OCI-LY3 (cell line): Measurements from ENCODE around the gene KCTD16.

Experiments used
- H2AFZ ChIP-seq: fragments of 200-600, 300-600 bp; shearing (Covaris generic); 2 replicates; pipeline ENCODE4 v1.6.0; 2014; ENCODE audit warnings: antibody characterized with exemption, low read depth, low read length
- H3K27ac ChIP-seq: fragments of 200-600, 300-600 bp; sonication (generic); 2 replicates; pipeline ENCODE4 v1.5.1; 2014; ENCODE audit warnings: mild to moderate bottlenecking, low read length, moderate library complexity, mixed read lengths
- H3K27me3 ChIP-seq: fragments of 200-600, 300-600 bp; sonication (generic); 2 replicates; pipeline ENCODE4 v1.6.1; 2014; ENCODE audit warnings: low read depth, low read length, mixed read lengths
- H3K36me3 ChIP-seq: fragments of 200-600, 300-600 bp; sonication (generic); replicated peaks from 2 replicates; pipeline ENCODE3; 2014; ENCODE audit warnings: low read depth, low read length, mixed read lengths
- H3K4me1 ChIP-seq: fragments of 300-600, 200-600 bp; sonication (generic); 2 replicates; pipeline ENCODE4 v1.6.1; 2014; ENCODE audit warnings: low read length, mixed read lengths
- H3K4me2 ChIP-seq: fragments of 200-600, 300-600 bp; sonication (generic); 2 replicates; pipeline ENCODE4 v1.6.1; 2014; ENCODE audit warnings: low read length, mixed read lengths
- H3K4me3 ChIP-seq: fragments of 300-600, 200-600 bp; sonication (generic); 2 replicates; pipeline ENCODE4 v1.5.1; 2014; ENCODE audit warnings: antibody characterized with exemption, mild to moderate bottlenecking, low read length, moderate library complexity
- H3K79me2 ChIP-seq: fragments of 300-600, 200-600 bp; shearing (Covaris generic); 2 replicates; pipeline ENCODE4 v1.6.1; 2014; ENCODE audit warnings: mild to moderate bottlenecking, low read length, mixed read lengths
- H3K9ac ChIP-seq: fragments of 300-600, 200-600 bp; shearing (Covaris generic); 2 replicates; pipeline ENCODE4 v1.6.0; 2014; ENCODE audit warnings: mild to moderate bottlenecking, low read length, moderate library complexity
- H3K9me3 ChIP-seq: fragments of 200-600, 300-600 bp; shearing (Covaris generic); 2 replicates; pipeline ENCODE4 v1.6.1; 2014; ENCODE audit warnings: low read length, mixed read lengths; ENCODE audit not compliant: insufficient read depth
- H4K20me1 ChIP-seq: fragments of 200-600, 300-600 bp; sonication (generic); 2 replicates; pipeline ENCODE4 v1.6.1; 2016; ENCODE audit warnings: low read length, mixed read lengths; ENCODE audit not compliant: insufficient read depth
- CTCF ChIP-seq: fragments of 200-600, 300-600 bp; sonication (generic); IDR thresholded peaks from 2 replicates; pipeline ENCODE4 v1.5.1; 2014; ENCODE audit warnings: antibody characterized with exemption, low read length, low read depth
- EZH2phosphoT487 ChIP-seq: fragments of 200-600 bp; shearing (Covaris generic); IDR thresholded peaks from 2 replicates; pipeline ENCODE4 v1.6.1; 2018; ENCODE audit warnings: antibody characterized with exemption, mixed run types, low read depth

The KCTD16 gene

GRCh38 chr5:144487761-144488160 is 317.1 kb downstream of the KCTD16 start:
- Histone ChIP-seq H3K4me2 (no peak overlapping the region), H3K4me3 (no peak overlapping the region), H4K20me1 (no peaks in the 10 kb centered on the region), H3K79me2 (no peaks in the 10 kb centered on the region), H2AFZ (no peak overlapping the region), H3K9ac (no peak overlapping the region), H3K36me3 (no peaks in the 10 kb centered on the region), H3K9me3 (no peaks in the 10 kb centered on the region), H3K27ac (no peak overlapping the region), H3K4me1 (no peaks in the 10 kb centered on the region), H3K27me3 (no peaks in the 10 kb centered on the region)
- no peak for TF ChIP-seq EZH2phosphoT487
- no peak for TF ChIP-seq CTCF

GRCh38 chr5:144503123-144503522 is 332.4 kb downstream of the KCTD16 start:
- Histone ChIP-seq H3K27ac (no peak overlapping the region), H3K27me3 (no peaks in the 10 kb centered on the region), H2AFZ (no peak overlapping the region), H3K36me3 (no peaks in the 10 kb centered on the region), H3K9me3 (no peaks in the 10 kb centered on the region), H3K9ac (no peak overlapping the region), H3K79me2 (no peaks in the 10 kb centered on the region), H3K4me3 (no peak overlapping the region), H4K20me1 (no peaks in the 10 kb centered on the region), H3K4me2 (no peak overlapping the region), H3K4me1 (no peaks in the 10 kb centered on the region)
- TF ChIP-seq CTCF (no peak), EZH2phosphoT487 (no peak)

GRCh38 chr5:144504929-144505577 is 334.4 kb downstream of the KCTD16 start:
- Histone ChIP-seq H3K27ac (no peak overlapping the region), H4K20me1 (no peaks in the 10 kb centered on the region), H3K79me2 (no peaks in the 10 kb centered on the region), H3K27me3 (no peaks in the 10 kb centered on the region), H3K4me1 (no peaks in the 10 kb centered on the region), H3K9ac (no peak overlapping the region), H3K9me3 (no peaks in the 10 kb centered on the region), H3K4me3 (no peak overlapping the region), H2AFZ (no peak overlapping the region), H3K36me3 (no peaks in the 10 kb centered on the region), H3K4me2 (no peak overlapping the region)
- TF ChIP-seq CTCF (no peak), EZH2phosphoT487 (no peak)

GRCh38 chr5:144510845-144511579 is 340.3 kb downstream of the KCTD16 start:
- no peak overlapping the region for H3K4me2 ChIP-seq
- H3K9ac ChIP-seq: no peak overlapping the region
- no peak overlapping the region for H3K4me3 ChIP-seq

More at GRCh38 chr5:144510845-144511579, 340.3 kb downstream of the KCTD16 start:
- Histone ChIP-seq H2AFZ (no peak overlapping the region), H4K20me1 (no peaks in the 10 kb centered on the region), H3K79me2 (no peaks in the 10 kb centered on the region), H3K27ac (no peak overlapping the region), H3K36me3 (no peaks in the 10 kb centered on the region), H3K27me3 (no peaks in the 10 kb centered on the region), H3K9me3 (no peaks in the 10 kb centered on the region), H3K4me1 (no peaks in the 10 kb centered on the region)
- no peak for TF ChIP-seq CTCF
- TF ChIP-seq EZH2phosphoT487: no peak
